Measurements from ENCODE around the gene LIX1L. TPM values are rescaled to one million over a fixed set of nuclear protein-coding genes. Genes with fewer than 3 reads are reported as not detected.

LIX1L gene
- 21.1 and 29.7 TPM in 2 replicates for total RNA-seq

GRCh38 chr1:145957443-145958319, at the start of gene LIX1L:
Gene LIX1L, minus strand, starts transcription at chr1:145958017. Its CDS starts 90 bp downstream, at chr1:145957927.
- peak; percentile 97 for DNase-seq

GRCh38 chr1:146001709-146002108, 43.9 kb upstream of the LIX1L start:
- DNase-seq = no peak

GRCh38 chr1:145999321-146000024, 41.7 kb upstream of the LIX1L start:
- DNase-seq = no peak

GRCh38 chr1:145997718-145998023, 39.9 kb upstream of the LIX1L start:
- no peak for DNase-seq

- DNase-seq = no peak
These were observed 39.4 kb upstream of the LIX1L start for GRCh38 chr1:145997016-145997717.

GRCh38 chr1:145996433-145997015, 38.7 kb upstream of the LIX1L start, which contains the start of gene TXNIP:
Gene TXNIP, minus strand, starts transcription at chr1:145996579. Its CDS starts 313 bp downstream, at chr1:145996266.
- peak; percentile 98 for DNase-seq

GRCh38 chr1:145995964-145996432, 38.2 kb upstream of the LIX1L start:
- no peak for DNase-seq

GRCh38 chr1:145995148-145995881, 37.5 kb upstream of the LIX1L start:
- no peak for DNase-seq

- DNase-seq = no peak
These were observed 36.7 kb upstream of the LIX1L start for GRCh38 chr1:145994391-145995120.

- DNase-seq = no peak
These were observed 36.0 kb upstream of the LIX1L start for GRCh38 chr1:145993618-145994390.

- no peak for DNase-seq
These were observed 35.3 kb upstream of the LIX1L start for GRCh38 chr1:145992958-145993617.

GRCh38 chr1:145992502-145992936, 34.7 kb upstream of the LIX1L start:
- DNase-seq = no peak

GRCh38 chr1:145991735-145992412, 34.1 kb upstream of the LIX1L start:
- no peak for DNase-seq

- DNase-seq = no peak
These were observed 32.5 kb upstream of the LIX1L start for GRCh38 chr1:145990249-145990855.

GRCh38 chr1:145988773-145989172, 31.0 kb upstream of the LIX1L start:
- DNase-seq = no peak

GRCh38 chr1:145987926-145988325, 30.1 kb upstream of the LIX1L start:
- DNase-seq = no peak

- no peak for DNase-seq
These were observed 28.7 kb upstream of the LIX1L start for GRCh38 chr1:145986551-145986950.

GRCh38 chr1:145985502-145986439, 28.0 kb upstream of the LIX1L start:
- DNase-seq = peak; percentile 40

Measured in dermis blood vessel endothelial cell (primary cell).